T-helper 2 cell treated with Interferon-gamma antibody and Interleukin-4, amounts not matched to agents 5 μg/mL and 100 μg/mL, for 36 hours (primary cell): ENCODE data around the gene PIGO.

ENCODE experiments used
- DNase-seq: peaks from one replicate; pipeline ENCODE4 v3.0.0; 2021; ENCODE audit warnings: low spot score
- H3K27ac Mint-ChIP-seq: one replicate; pipeline ENCODE4 v1.8.0; 2021; ENCODE audit warnings: mild to moderate bottlenecking, mixed read lengths
- H3K27me3 Mint-ChIP-seq: one replicate; pipeline ENCODE4 v1.8.0; 2021; ENCODE audit warnings: low read depth, mixed read lengths
- H3K36me3 Mint-ChIP-seq: one replicate; pipeline ENCODE4 v1.8.0; 2021; ENCODE audit warnings: low read depth, mixed read lengths
- H3K4me1 Mint-ChIP-seq: one replicate; pipeline ENCODE4 v1.8.0; 2021; ENCODE audit warnings: low read depth, mixed read lengths
- H3K4me3 Mint-ChIP-seq: one replicate; pipeline ENCODE4 v1.8.0; 2022; ENCODE audit warnings: mild to moderate bottlenecking, moderate library complexity, mixed read lengths
- H3K9me3 Mint-ChIP-seq: one replicate; pipeline ENCODE4 v1.8.0; 2021; ENCODE audit warnings: mixed read lengths

The PIGO gene

GRCh38 chr9:35071814-35072460 is 24.5 kb downstream of the PIGO start:
- Mint-ChIP-seq H3K4me1 (peaks cover 45% of the 10 kb centered on the region), H3K9me3 (no peaks in the 10 kb centered on the region), H3K36me3 (peaks cover 68% of the 10 kb centered on the region), H3K4me3 (peak overlapping the region; percentile 88), H3K27me3 (no peaks in the 10 kb centered on the region), H3K27ac (peak overlapping the region; percentile 92)
- DNase-seq, result peak; percentile 84

- Mint-ChIP-seq H3K36me3 (peaks cover 70% of the 10 kb centered on the region), H3K9me3 (no peaks in the 10 kb centered on the region), H3K27me3 (no peaks in the 10 kb centered on the region), H3K4me1 (peaks cover 40% of the 10 kb centered on the region), H3K4me3 (peak overlapping the region; percentile 88), H3K27ac (peak overlapping the region; percentile 82)
- DNase-seq, result no peak
Measured at GRCh38 chr9:35070823-35071813, 25.3 kb downstream of the PIGO start.

GRCh38 chr9:35069020-35069419 is 27.4 kb downstream of the PIGO start:
- no peaks in the 10 kb centered on the region for H3K9me3 Mint-ChIP-seq
- DNase-seq, result no peak
- peaks cover 69% of the 10 kb centered on the region for H3K36me3 Mint-ChIP-seq
- H3K27me3 Mint-ChIP-seq, result no peaks in the 10 kb centered on the region
- H3K4me3 Mint-ChIP-seq, result peak overlapping the region; percentile 34
- peaks cover 37% of the 10 kb centered on the region for H3K4me1 Mint-ChIP-seq
- H3K27ac Mint-ChIP-seq, result no peak overlapping the region

- peaks cover 30% of the 10 kb centered on the region for H3K4me1 Mint-ChIP-seq
- H3K9me3 Mint-ChIP-seq, result no peaks in the 10 kb centered on the region
- H3K27ac Mint-ChIP-seq, result no peak overlapping the region
- H3K27me3 Mint-ChIP-seq, result no peaks in the 10 kb centered on the region
- DNase-seq, result no peak
- no peak overlapping the region for H3K4me3 Mint-ChIP-seq
- peaks cover 77% of the 10 kb centered on the region for H3K36me3 Mint-ChIP-seq
Measured at GRCh38 chr9:35067056-35067455, 29.3 kb downstream of the PIGO start.

GRCh38 chr9:35060548-35061207 is 35.7 kb downstream of the PIGO start:
- DNase-seq, result no peak
- Mint-ChIP-seq H3K27ac (no peak overlapping the region), H3K4me3 (no peak overlapping the region), H3K27me3 (no peaks in the 10 kb centered on the region), H3K36me3 (peaks cover 82% of the 10 kb centered on the region), H3K9me3 (no peaks in the 10 kb centered on the region), H3K4me1 (no peaks in the 10 kb centered on the region)

GRCh38 chr9:35059438-35059837 is 37.0 kb downstream of the PIGO start:
- H3K9me3 Mint-ChIP-seq, result no peaks in the 10 kb centered on the region
- H3K27me3 Mint-ChIP-seq, result no peaks in the 10 kb centered on the region
- H3K36me3 Mint-ChIP-seq, result peaks cover 84% of the 10 kb centered on the region
- no peaks in the 10 kb centered on the region for H3K4me1 Mint-ChIP-seq
- DNase-seq, result no peak
- no peak overlapping the region for H3K4me3 Mint-ChIP-seq
- no peak overlapping the region for H3K27ac Mint-ChIP-seq

- H3K27ac Mint-ChIP-seq, result no peak overlapping the region
- H3K36me3 Mint-ChIP-seq, result peaks cover 77% of the 10 kb centered on the region
- no peak overlapping the region for H3K4me3 Mint-ChIP-seq
- no peak for DNase-seq
- H3K9me3 Mint-ChIP-seq, result no peaks in the 10 kb centered on the region
- H3K4me1 Mint-ChIP-seq, result no peaks in the 10 kb centered on the region
- H3K27me3 Mint-ChIP-seq, result no peaks in the 10 kb centered on the region
Measured at GRCh38 chr9:35057271-35057620, 39.1 kb downstream of the PIGO start.

- Mint-ChIP-seq H3K4me3 (no peak overlapping the region), H3K27ac (no peak overlapping the region), H3K9me3 (no peaks in the 10 kb centered on the region), H3K36me3 (peaks cover 72% of the 10 kb centered on the region), H3K27me3 (no peaks in the 10 kb centered on the region), H3K4me1 (no peaks in the 10 kb centered on the region)
- DNase-seq, result no peak
Measured at GRCh38 chr9:35056571-35057270, 39.7 kb downstream of the PIGO start.

GRCh38 chr9:35054871-35055644 is 41.3 kb downstream of the PIGO start:
- H3K9me3 Mint-ChIP-seq, result no peaks in the 10 kb centered on the region
- no peaks in the 10 kb centered on the region for H3K4me1 Mint-ChIP-seq
- H3K27me3 Mint-ChIP-seq, result no peaks in the 10 kb centered on the region
- DNase-seq, result no peak
- H3K4me3 Mint-ChIP-seq, result no peak overlapping the region
- H3K36me3 Mint-ChIP-seq, result peaks cover 60% of the 10 kb centered on the region
- H3K27ac Mint-ChIP-seq, result no peak overlapping the region

- no peak overlapping the region for H3K27ac Mint-ChIP-seq
- H3K4me1 Mint-ChIP-seq, result no peaks in the 10 kb centered on the region
- no peaks in the 10 kb centered on the region for H3K27me3 Mint-ChIP-seq
- H3K4me3 Mint-ChIP-seq, result no peak overlapping the region
- H3K9me3 Mint-ChIP-seq, result no peaks in the 10 kb centered on the region
- no peak for DNase-seq
- H3K36me3 Mint-ChIP-seq, result peaks cover 53% of the 10 kb centered on the region
Measured at GRCh38 chr9:35054185-35054835, 42.1 kb downstream of the PIGO start.

GRCh38 chr9:35051069-35051967 is 45.1 kb downstream of the PIGO start:
- no peak overlapping the region for H3K27ac Mint-ChIP-seq
- H3K4me3 Mint-ChIP-seq, result no peak overlapping the region
- no peaks in the 10 kb centered on the region for H3K27me3 Mint-ChIP-seq
- no peaks in the 10 kb centered on the region for H3K4me1 Mint-ChIP-seq
- H3K9me3 Mint-ChIP-seq, result no peaks in the 10 kb centered on the region
- peaks cover 38% of the 10 kb centered on the region for H3K36me3 Mint-ChIP-seq
- DNase-seq, result no peak

- Mint-ChIP-seq H3K36me3 (peaks cover 20% of the 10 kb centered on the region), H3K9me3 (no peaks in the 10 kb centered on the region), H3K27ac (no peak overlapping the region), H3K4me1 (no peaks in the 10 kb centered on the region), H3K4me3 (no peak overlapping the region), H3K27me3 (no peaks in the 10 kb centered on the region)
- DNase-seq, result no peak
Measured at GRCh38 chr9:35048511-35048910, 47.9 kb downstream of the PIGO start.
